ENCODE measurements around the gene XPR1. TPM values are rescaled to one million over a fixed set of nuclear protein-coding genes. Genes with fewer than 3 reads are reported as not detected.
"Not testable (repeated sequence)": the region's sequence is repeated elsewhere in the genome, so short reads cannot be mapped to it uniquely, and the experiment has no call there.

Gene XPR1
- total RNA-seq, 4 donors from 2014 or later, result 6.8 to 23.1 (median 17.2) TPM

GRCh38 chr1:180642781-180643180, 11.0 kb downstream of the XPR1 start:
- intact Hi-C loops (cut with DNase I), result loop anchor here (10.0 kb wide), 1 partner anchor 222 kb away; no protein-coding TSS in a partner anchor
- 67 to 94% methylated on average over 1 of the region's 1 CpG for WGBS, 2 donors
- no peak overlapping the region for H3K27ac ChIP-seq

GRCh38 chr1:180643693-180644092, 11.9 kb downstream of the XPR1 start:
- no peaks in the 10 kb centered on the region for H3K36me3 ChIP-seq
- no peaks in the 10 kb centered on the region for H3K27me3 ChIP-seq
- 50 to 59% methylated on average over 1 of the region's 1 CpG for WGBS, 2 donors
- H3K9me3 ChIP-seq, result no peaks in the 10 kb centered on the region
- intact Hi-C loops (cut with DNase I), result loop anchor here (10.0 kb wide), 1 partner anchor 221 kb away; no protein-coding TSS in a partner anchor
- no peak overlapping the region for H3K27ac ChIP-seq
- DNase-seq, result no peak
- H3K4me3 ChIP-seq, result no peak overlapping the region
- TF ChIP-seq CTCF (IDR thresholded peaks at IDR 0.05) (no peak), POLR2A (IDR thresholded peaks at IDR 0.05) (no peak)
- H3K4me1 ChIP-seq, result peaks cover 0 to 6% (median 0%) of the 10 kb centered on the region in 3 donors

More at GRCh38 chr1:180642781-180643180, 11.0 kb downstream of the XPR1 start:
- Histone ChIP-seq H3K4me1 (peaks cover 0 to 6% (median 0%) of the 10 kb centered on the region in 3 donors), H3K27me3 (no peaks in the 10 kb centered on the region), H3K4me3 (no peak overlapping the region), H3K9me3 (no peaks in the 10 kb centered on the region), H3K36me3 (no peaks in the 10 kb centered on the region)
- TF ChIP-seq POLR2A (IDR thresholded peaks at IDR 0.05), result no peak
- no peak for TF ChIP-seq CTCF (IDR thresholded peaks at IDR 0.05)
- no peak for DNase-seq

- no peak for DNase-seq
- H3K4me1 ChIP-seq, result peaks cover 0 to 6% (median 0%) of the 10 kb centered on the region in 3 donors
- intact Hi-C loops (cut with DNase I), result loop anchor here (10.0 kb wide), 1 partner anchor 220 kb away; no protein-coding TSS in a partner anchor
Observed at GRCh38 chr1:180644526-180645192, 12.8 kb downstream of the XPR1 start.

GRCh38 chr1:180645261-180645660, 13.4 kb downstream of the XPR1 start:
- not testable (repeated sequence) for H3K4me1 ChIP-seq, H3K9me3 ChIP-seq, DNase-seq, H3K27ac ChIP-seq, H3K36me3 ChIP-seq, H3K27me3 ChIP-seq, H3K4me3 ChIP-seq
- 91 to 94% methylated on average over 5 of the region's 5 CpGs for WGBS, 2 donors
- intact Hi-C loops (cut with DNase I), result loop anchor here (10.0 kb wide), 1 partner anchor 220 kb away; no protein-coding TSS in a partner anchor

More at GRCh38 chr1:180644526-180645192, 12.8 kb downstream of the XPR1 start:
- TF ChIP-seq CTCF (IDR thresholded peaks at IDR 0.05) (no peak), POLR2A (IDR thresholded peaks at IDR 0.05) (no peak)
- no peaks in the 10 kb centered on the region for H3K9me3 ChIP-seq
- H3K4me3 ChIP-seq, result no peak overlapping the region
- H3K27me3 ChIP-seq, result no peaks in the 10 kb centered on the region
- no peaks in the 10 kb centered on the region for H3K36me3 ChIP-seq
- 87 to 89% methylated on average over 7 of the region's 7 CpGs for WGBS, 2 donors
- H3K27ac ChIP-seq, result no peak overlapping the region

GRCh38 chr1:180646093-180646492, 14.3 kb downstream of the XPR1 start:
- WGBS, 2 donors, result 75 to 79% methylated on average over 5 of the region's 5 CpGs
- no peak for DNase-seq
- H3K9me3 ChIP-seq, result no peaks in the 10 kb centered on the region
- H3K27me3 ChIP-seq, result no peaks in the 10 kb centered on the region
- no peak overlapping the region for H3K4me3 ChIP-seq
- intact Hi-C loops (cut with DNase I), result loop anchor here (10.0 kb wide), 1 partner anchor 219 kb away; no protein-coding TSS in a partner anchor
- TF ChIP-seq CTCF (IDR thresholded peaks at IDR 0.05) (no peak), POLR2A (IDR thresholded peaks at IDR 0.05) (no peak)
- H3K36me3 ChIP-seq, result no peaks in the 10 kb centered on the region
- H3K27ac ChIP-seq, result no peak overlapping the region
- H3K4me1 ChIP-seq, result peaks cover 0 to 6% (median 0%) of the 10 kb centered on the region in 3 donors
